SU-DHL-6 (cell line): Measurements from ENCODE around the gene MED12L.

Experiments
- H2AFZ ChIP-seq: fragments of 200-600 bp; sonication (generic); 2 replicates; pipeline ENCODE4 v1.6.1; 2014; ENCODE audit warnings: low read depth, mild to moderate bottlenecking, moderate library complexity, mixed read lengths, antibody characterized with exemption, low read length; ENCODE audit not compliant: severe bottlenecking
- H3F3A ChIP-seq: fragments of 200-600 bp; shearing (Covaris generic); 2 replicates; pipeline ENCODE4 v1.6.0; 2016; ENCODE audit warnings: antibody characterized with exemption, mild to moderate bottlenecking; ENCODE audit not compliant: insufficient read depth
- H3K27ac ChIP-seq: fragments of 200-600 bp; sonication (generic); 2 replicates; pipeline ENCODE4 v1.5.1; 2016; ENCODE audit warnings: low read depth, mild to moderate bottlenecking, low read length, moderate library complexity, mixed read lengths
- H3K27me3 ChIP-seq: fragments of 200-600 bp; sonication (generic), shearing (Covaris generic); 2 replicates; pipeline ENCODE4 v1.6.0; 2014; ENCODE audit warnings: mild to moderate bottlenecking, low read length
- H3K36me3 ChIP-seq: fragments of 200-600 bp; sonication (generic); 2 replicates; pipeline ENCODE4 v1.6.1; 2014; ENCODE audit warnings: mild to moderate bottlenecking, low read length, mixed read lengths
- H3K4me2 ChIP-seq: fragments of 300-600, 200-600 bp; shearing (Covaris generic), sonication (generic); 2 replicates; pipeline ENCODE4 v1.6.0; 2014; ENCODE audit warnings: low read length, low read depth, mild to moderate bottlenecking; ENCODE audit not compliant: poor library complexity, severe bottlenecking
- H3K4me3 ChIP-seq: fragments of 200-600 bp; sonication (generic); 2 replicates; pipeline ENCODE4 v1.5.1; 2014; ENCODE audit warnings: antibody characterized with exemption, low read length, mild to moderate bottlenecking, mixed read lengths; ENCODE audit not compliant: insufficient read depth, poor library complexity, severe bottlenecking
- H3K79me2 ChIP-seq: fragments of 200-600 bp; sonication (generic); 2 replicates; pipeline ENCODE4 v1.6.1; 2014; ENCODE audit warnings: mild to moderate bottlenecking, low read length, moderate library complexity; ENCODE audit not compliant: insufficient read depth
- H3K9ac ChIP-seq: fragments of 200-600 bp; sonication (generic); 2 replicates; pipeline ENCODE4 v1.7.0; 2014; ENCODE audit warnings: mild to moderate bottlenecking, low read length
- H3K9me2 ChIP-seq: fragments of 200-600 bp; sonication (generic); replicated peaks from 2 replicates; pipeline ENCODE4 v1.6.1; 2014; ENCODE audit warnings: low read length; ENCODE audit not compliant: insufficient read depth
- H3K9me3 ChIP-seq: fragments of 200-600 bp; sonication (generic); 2 replicates; pipeline ENCODE4 v1.6.1; 2014; ENCODE audit warnings: low read length, mixed read lengths; ENCODE audit not compliant: insufficient read depth
- H4K20me1 ChIP-seq: fragments of 200-600 bp; sonication (generic); 2 replicates; pipeline ENCODE4 v1.6.1; 2014; ENCODE audit warnings: low read depth, mild to moderate bottlenecking, antibody characterized with exemption, low read length, moderate library complexity, mixed read lengths
- CTCF ChIP-seq: fragments of 200-600 bp; sonication (generic); IDR thresholded peaks from one replicate; pipeline ENCODE4 v1.5.1; 2017; ENCODE audit warnings: antibody characterized with exemption, mild to moderate bottlenecking, low read length, moderate library complexity; ENCODE audit not compliant: insufficient read depth, poor library complexity, severe bottlenecking
- EZH2phosphoT487 ChIP-seq: fragments of 200-600 bp; sonication (generic), shearing (Covaris generic); conservative IDR thresholded peaks from 2 replicates; pipeline ENCODE4 v1.6.1; 2018; ENCODE audit warnings: mild to moderate bottlenecking, antibody characterized with exemption, low read length, moderate library complexity, mixed read lengths

The MED12L gene

GRCh38 chr3:151307583-151308488 lies 222.4 kb downstream of the MED12L start:
- H3K4me2 ChIP-seq = no peak overlapping the region

GRCh38 chr3:151309566-151309965 lies 224.1 kb downstream of the MED12L start:
- Histone ChIP-seq H3K27me3 (no peaks in the 10 kb centered on the region), H3F3A (no peaks in the 10 kb centered on the region), H4K20me1 (no peaks in the 10 kb centered on the region), H3K4me2 (no peak overlapping the region), H3K9me3 (no peaks in the 10 kb centered on the region), H3K4me3 (no peak overlapping the region), H3K9ac (no peak overlapping the region), H2AFZ (no peak overlapping the region), H3K79me2 (no peaks in the 10 kb centered on the region), H3K36me3 (no peaks in the 10 kb centered on the region), H3K27ac (no peak overlapping the region), H3K9me2 (no peaks in the 10 kb centered on the region)
- TF ChIP-seq EZH2phosphoT487 (no peak), CTCF (no peak)

More at GRCh38 chr3:151307583-151308488, 222.4 kb downstream of the MED12L start:
- H3K4me3 ChIP-seq = no peak overlapping the region
- no peaks in the 10 kb centered on the region for H3K9me2 ChIP-seq
- no peak overlapping the region for H2AFZ ChIP-seq
- no peak overlapping the region for H3K27ac ChIP-seq
- H3K36me3 ChIP-seq = no peaks in the 10 kb centered on the region
- H3K9ac ChIP-seq = no peak overlapping the region
- H3F3A ChIP-seq = no peaks in the 10 kb centered on the region
- H4K20me1 ChIP-seq = no peaks in the 10 kb centered on the region
- TF ChIP-seq EZH2phosphoT487 (no peak), CTCF (no peak)
- no peaks in the 10 kb centered on the region for H3K79me2 ChIP-seq
- no peaks in the 10 kb centered on the region for H3K27me3 ChIP-seq
- no peaks in the 10 kb centered on the region for H3K9me3 ChIP-seq

GRCh38 chr3:151312972-151313371 lies 227.5 kb downstream of the MED12L start:
- no peak overlapping the region for H3K4me3 ChIP-seq
- no peaks in the 10 kb centered on the region for H3K9me2 ChIP-seq
- no peaks in the 10 kb centered on the region for H3K9me3 ChIP-seq
- H3K27me3 ChIP-seq = no peaks in the 10 kb centered on the region
- H3K79me2 ChIP-seq = no peaks in the 10 kb centered on the region
- H2AFZ ChIP-seq = no peak overlapping the region
- no peaks in the 10 kb centered on the region for H3F3A ChIP-seq
- no peaks in the 10 kb centered on the region for H3K36me3 ChIP-seq
- no peak overlapping the region for H3K27ac ChIP-seq
- no peak overlapping the region for H3K9ac ChIP-seq
- no peak overlapping the region for H3K4me2 ChIP-seq
- no peak for TF ChIP-seq EZH2phosphoT487
- TF ChIP-seq CTCF = no peak
- no peaks in the 10 kb centered on the region for H4K20me1 ChIP-seq
